B cell (primary cell): Measurements from ENCODE around the gene SLC25A25. TPM values are rescaled to one million over a fixed set of nuclear protein-coding genes. Genes with fewer than 3 reads are reported as not detected.

Experiments used
- ATAC-seq: fragments of 200-7000 bp; cut with Tn5 transposase; one replicate; pipeline ENCODE4 v1.10.0; 2021; ENCODE audit warnings: low read depth, mild to moderate bottlenecking, moderate number of reproducible peaks, moderate library complexity
- CTCF ChIA-PET: fragments of 350-600 bp; sonication (Branson Sonifier 250); formaldehyde crosslinking; loops from one replicate; lab custom pipeline; 2021; ENCODE audit warnings: antibody characterized with exemption, inconsistent platforms; lab: Charles Lee
- POLR2A ChIA-PET: fragments of 350-600 bp; sonication (Branson Sonifier 250); formaldehyde crosslinking; loops from one replicate; lab custom pipeline; 2021; ENCODE audit warnings: antibody characterized with exemption; lab: Charles Lee
- DNase-seq: peaks from one replicate; pipeline ENCODE4 v3.0.0; 2013
- H2AFZ ChIP-seq: 2 replicates; pipeline ENCODE4 v1.6.1; 2012; ENCODE audit warnings: mild to moderate bottlenecking, low read depth, low read length; ENCODE audit not compliant: insufficient read depth, poor library complexity, severe bottlenecking
- H3K27ac ChIP-seq, 2 donors: 1 replicate in 1 of 2; 2 replicates in 1 of 2; pipeline ENCODE4 v1.5.1; 2012 to 2013; ENCODE audit warnings: low read length in 2 of 2, mild to moderate bottlenecking in 2 of 2, moderate library complexity in 1 of 2
- H3K27me3 ChIP-seq, 4 experiments: fragments of 200-600 bp in 1 of 4; sonication (generic) in 1 of 4; replicated peaks in 1 of 4; 1 replicate in 2 of 4; 2 replicates in 2 of 4; pipeline versions ENCODE4 v1.6.1 to v1.7.0; 2013 to 2016; ENCODE audit warnings: low read length in 3 of 4, mild to moderate bottlenecking in 2 of 4, mixed read lengths in 1 of 4, moderate library complexity in 1 of 4; ENCODE audit not compliant: insufficient read depth in 4 of 4, control insufficient read depth in 3 of 4; ENCODE audit errors: control extremely low read depth in 1 of 4
- H3K36me3 ChIP-seq, 2 experiments: replicated peaks in 1 of 2; 1 replicate in 1 of 2; 2 replicates in 1 of 2; pipeline versions ENCODE4 v1.6.1 to v1.7.1; 2013; ENCODE audit warnings: low read length in 1 of 2; ENCODE audit not compliant: insufficient read depth in 2 of 2, control insufficient read depth in 1 of 2; ENCODE audit errors: control extremely low read depth in 1 of 2, extremely low read depth in 1 of 2
- H3K4me1 ChIP-seq, 2 donors: fragments of 200-600 bp in 1 of 2; sonication (generic) in 1 of 2; 1 replicate in 1 of 2; 2 replicates in 1 of 2; pipeline versions ENCODE4 v1.5.1 to v1.6.1; 2013 to 2017; ENCODE audit warnings: low read length in 2 of 2; ENCODE audit not compliant: control insufficient read depth in 2 of 2, insufficient read depth in 2 of 2
- H3K4me2 ChIP-seq: replicated peaks from 2 replicates; pipeline ENCODE3; 2012; ENCODE audit warnings: mild to moderate bottlenecking, low read depth, low read length; ENCODE audit not compliant: poor library complexity, severe bottlenecking
- H3K4me3 ChIP-seq, 5 experiments: fragments of 200-600 bp in 1 of 5; sonication (generic) in 1 of 5; 1 replicate in 3 of 5; 2 replicates in 2 of 5; pipeline versions ENCODE4 v1.5.1 to v1.7.0; 2011 to 2016; ENCODE audit warnings: low read length in 4 of 5, mild to moderate bottlenecking in 4 of 5, low read depth in 2 of 5, control low read depth in 1 of 5, moderate library complexity in 1 of 5; ENCODE audit not compliant: insufficient read depth in 1 of 5; ENCODE audit errors: control extremely low read depth in 1 of 5, extremely low read depth in 1 of 5
- H3K79me2 ChIP-seq: fragments of 200-600 bp; sonication (generic); one replicate; pipeline ENCODE4 v1.6.0; 2016; ENCODE audit warnings: low read length; ENCODE audit not compliant: control insufficient read depth, insufficient read depth
- H3K9ac ChIP-seq: fragments of 200-600 bp; sonication (generic); 2 replicates; pipeline ENCODE4 v1.6.1; 2017; ENCODE audit warnings: mild to moderate bottlenecking, low read length, moderate library complexity
- H3K9me3 ChIP-seq, 3 donors: one replicate each; pipeline versions ENCODE4 v1.6.1 to v1.7.1; 2013; ENCODE audit warnings: low read length in 2 of 3; ENCODE audit not compliant: control insufficient read depth in 2 of 3, insufficient read depth in 1 of 3; ENCODE audit errors: control extremely low read depth in 1 of 3
- H4K20me1 ChIP-seq: 2 replicates; pipeline ENCODE4 v1.6.0; 2012; ENCODE audit warnings: mild to moderate bottlenecking, low read length; ENCODE audit not compliant: insufficient read depth, control insufficient read depth, poor library complexity, severe bottlenecking
- H3K27ac Mint-ChIP-seq: one replicate; pipeline ENCODE4 v1.8.0; 2021; ENCODE audit warnings: mixed read lengths
- H3K27me3 Mint-ChIP-seq: one replicate; pipeline ENCODE4 v1.8.0; 2021; ENCODE audit warnings: mixed read lengths
- H3K4me1 Mint-ChIP-seq: one replicate; pipeline ENCODE4 v1.8.0; 2021; ENCODE audit warnings: mixed read lengths
- H3K4me3 Mint-ChIP-seq: one replicate; pipeline ENCODE4 v1.8.0; 2021; ENCODE audit warnings: mixed read lengths
- H3K9me3 Mint-ChIP-seq: one replicate; pipeline ENCODE4 v1.8.0; 2022; ENCODE audit warnings: mixed read lengths; ENCODE audit not compliant: insufficient read depth
- CTCF ChIP-seq: fragments of 200-600 bp; IDR thresholded peaks from one replicate; pipeline ENCODE4 v1.8.0; 2022; ENCODE audit warnings: antibody characterized with exemption, mild to moderate bottlenecking
- EZH2 ChIP-seq: IDR thresholded peaks from 2 replicates; pipeline ENCODE4 v1.6.1; 2012; ENCODE audit warnings: borderline replicate concordance, low read depth, mild to moderate bottlenecking, moderate library complexity, low read length; ENCODE audit not compliant: insufficient read depth, poor library complexity, severe bottlenecking
- WGBS: methylation state at CpG from one replicate; pipeline ENCODE4 v1.1.5; 2013; ENCODE audit warnings: missing lambda C conversion rate; ENCODE audit not compliant: insufficient coverage; 5-methylcytosine and 5-hydroxymethylcytosine counted together
- intact Hi-C: fragments of 100-400 bp; cut with micrococcal nuclease; formaldehyde crosslinking; loops from one replicate; pipeline ENCODE4 v1.10.0; 2022
- polyA plus RNA-seq: library from polyadenylated mRNA; depleted of rRNA; stranded (reverse); fragments of >200 nt; gene quantifications from 2 replicates; pipeline ENCODE4 v1.2.3, GENCODE V29; 2012
- total RNA-seq, 2 donors: library from RNA; stranded (reverse); fragments of 120-200 nt in 1 of 2; gene quantifications; 1 replicate in 1 of 2; 2 replicates in 1 of 2; pipeline versions ENCODE4 v1.2.3 to v1.2.4, GENCODE V29; 2013 to 2022

SLC25A25 gene
- total and polyA plus RNA-seq, 2 donors (not counting 1 experiment from before 2014, with no cell fraction given), result 12.1 to 18.6 TPM

- H3K27ac Mint-ChIP-seq, result no peak overlapping the region
- WGBS, result 90% methylated on average over 19 of the region's 20 CpGs
- TF ChIP-seq CTCF (no peak), EZH2 (no peak)
- Histone ChIP-seq H3K4me3 (no peak overlapping the region), H4K20me1 (peaks cover 16% of the 10 kb centered on the region), H3K36me3 (peaks cover 0 to 34% of the 10 kb centered on the region in 2 experiments), H3K4me1 (peaks cover 28 to 36% of the 10 kb centered on the region in 2 donors), H3K9me3 (peaks cover 0 to 6% (median 0%) of the 10 kb centered on the region in 3 donors), H2AFZ (no peak overlapping the region), H3K27ac (no peak overlapping the region), H3K4me2 (no peak overlapping the region), H3K27me3 (no peaks in the 10 kb centered on the region), H3K9ac (no peak overlapping the region), H3K79me2 (peaks cover 15% of the 10 kb centered on the region)
- ChIA-PET CTCF (interaction anchor here (1.0 to 1.3 kb wide), 2 partner anchors 47 to 176 kb away, joined by 3 to 4 read pairs; no protein-coding TSS in a partner anchor), POLR2A (no interaction called here)
- H3K9me3 Mint-ChIP-seq, result no peaks in the 10 kb centered on the region
- no peak overlapping the region for H3K4me3 Mint-ChIP-seq
- H3K27me3 Mint-ChIP-seq, result no peaks in the 10 kb centered on the region
- peaks cover 32% of the 10 kb centered on the region for H3K4me1 Mint-ChIP-seq
- ATAC-seq, result no peak
- intact Hi-C loops, result loop anchor here (10.0 kb wide), 1 partner anchor 345 kb away; the partner anchor contains the start of gene SH2D3C
- DNase-seq, result no peak
Observed at GRCh38 chr9:128120061-128120740, 52.2 kb downstream of the SLC25A25 start.
